ENCODE results near the gene DONSON.

- TF ChIP-seq CTCF (IDR thresholded peaks at IDR 0.05; ENCODE audit: low read depth, low read length): no peak
- no peak for TF ChIP-seq MYC (IDR thresholded peaks at IDR 0.05; ENCODE audit: low read depth, low read length)
Observed at GRCh38 chr21:33568448-33568847, 20.0 kb downstream of the DONSON start.
